Stimulated activated naive CD8-positive, alpha-beta T cell treated with anti-CD3 and anti-CD28 coated beads, Interleukin-15, amount 100 ng/mL, for 72 hours (primary cell): ENCODE results near the gene PMPCB.
A peak's percentile ranks its signal among the peaks of the same experiment; 100 is the strongest.
"Not testable (repeated sequence)": the region's sequence is repeated elsewhere in the genome, so short reads cannot be mapped to it uniquely, and the experiment has no call there.

Source experiments
- ATAC-seq: fragments of 150-1000 bp; cut with Tn5 transposase; 2 replicates; pipeline ENCODE4 v1.10.0; 2021; ENCODE audit warnings: mild to moderate bottlenecking, moderate library complexity
- DNase-seq, 2 donors: peaks; one replicate each; pipeline ENCODE4 v3.0.0; 2021 to 2022
- H3K27ac Mint-ChIP-seq, 2 donors: one replicate each; pipeline ENCODE4 v1.8.0; 2022; ENCODE audit warnings: mild to moderate bottlenecking in 2 of 2, mixed read lengths in 2 of 2, moderate library complexity in 2 of 2
- H3K27me3 Mint-ChIP-seq: one replicate; pipeline ENCODE4 v1.8.0; 2022; ENCODE audit warnings: mixed read lengths
- H3K4me1 Mint-ChIP-seq: one replicate; pipeline ENCODE4 v1.8.0; 2022; ENCODE audit warnings: mild to moderate bottlenecking, mixed read lengths
- H3K4me3 Mint-ChIP-seq, 2 donors: one replicate each; pipeline ENCODE4 v1.8.0; 2022; ENCODE audit warnings: mild to moderate bottlenecking in 2 of 2, mixed read lengths in 2 of 2, moderate library complexity in 1 of 2
- H3K9me3 Mint-ChIP-seq, 2 donors: one replicate each; pipeline ENCODE4 v1.8.0; 2022; ENCODE audit warnings: mixed read lengths in 2 of 2

PMPCB gene, protein sequence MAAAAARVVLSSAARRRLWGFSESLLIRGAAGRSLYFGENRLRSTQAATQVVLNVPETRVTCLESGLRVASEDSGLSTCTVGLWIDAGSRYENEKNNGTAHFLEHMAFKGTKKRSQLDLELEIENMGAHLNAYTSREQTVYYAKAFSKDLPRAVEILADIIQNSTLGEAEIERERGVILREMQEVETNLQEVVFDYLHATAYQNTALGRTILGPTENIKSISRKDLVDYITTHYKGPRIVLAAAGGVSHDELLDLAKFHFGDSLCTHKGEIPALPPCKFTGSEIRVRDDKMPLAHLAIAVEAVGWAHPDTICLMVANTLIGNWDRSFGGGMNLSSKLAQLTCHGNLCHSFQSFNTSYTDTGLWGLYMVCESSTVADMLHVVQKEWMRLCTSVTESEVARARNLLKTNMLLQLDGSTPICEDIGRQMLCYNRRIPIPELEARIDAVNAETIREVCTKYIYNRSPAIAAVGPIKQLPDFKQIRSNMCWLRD

DNA sequence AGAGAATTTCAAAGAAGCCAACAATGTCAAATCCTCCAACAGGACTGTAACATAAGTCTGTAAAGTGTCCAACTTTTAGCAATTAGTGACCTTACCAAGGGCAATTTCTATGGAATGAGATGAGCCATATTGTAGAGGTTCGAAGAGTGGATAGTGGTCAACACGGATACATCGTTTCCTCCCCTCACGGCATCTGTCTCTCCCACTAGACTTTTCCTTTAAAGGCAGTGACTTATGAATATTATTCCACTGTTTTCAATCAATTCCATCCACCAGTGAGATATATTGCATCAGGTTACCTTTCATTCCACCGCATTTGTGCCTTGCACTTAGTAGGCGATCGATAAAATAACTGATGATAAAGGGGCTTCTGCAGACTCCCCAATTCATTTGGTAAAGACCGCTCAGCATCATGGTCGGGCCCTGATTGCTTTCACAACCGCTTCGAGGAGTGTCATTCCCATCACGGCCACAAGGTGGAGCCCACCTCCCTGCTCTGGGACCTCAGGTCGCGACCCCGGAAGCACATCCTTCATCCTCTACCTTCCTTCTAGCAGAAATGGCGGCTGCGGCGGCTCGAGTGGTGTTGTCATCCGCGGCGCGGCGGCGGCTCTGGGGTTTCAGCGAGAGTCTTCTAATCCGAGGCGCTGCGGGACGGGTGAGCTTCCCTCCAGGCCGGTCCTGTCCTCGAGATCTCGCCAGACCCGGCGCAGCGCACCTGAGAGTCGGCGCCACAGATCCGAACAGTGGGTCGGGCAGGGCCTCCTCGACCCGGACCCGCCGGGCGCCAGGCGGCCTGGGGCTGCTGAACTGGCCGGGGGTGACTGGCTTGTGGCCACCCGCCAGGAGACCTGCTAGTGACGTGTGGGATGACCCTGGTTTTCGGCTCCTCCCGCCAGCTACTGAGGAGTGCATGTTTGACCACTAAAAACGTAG lies at the start of gene PMPCB:
TSS of gene PMPCB (plus strand) at position 535 of the 936 bp plus-strand sequence. CDS start at position 560, 25 bp downstream.
- peak within 1 kb of the TSS; percentile 94 to 96 for H3K27ac Mint-ChIP-seq
- H3K9me3 Mint-ChIP-seq = no peaks in the 10 kb centered on the region
- ATAC-seq = peak; percentile 98

DNA sequence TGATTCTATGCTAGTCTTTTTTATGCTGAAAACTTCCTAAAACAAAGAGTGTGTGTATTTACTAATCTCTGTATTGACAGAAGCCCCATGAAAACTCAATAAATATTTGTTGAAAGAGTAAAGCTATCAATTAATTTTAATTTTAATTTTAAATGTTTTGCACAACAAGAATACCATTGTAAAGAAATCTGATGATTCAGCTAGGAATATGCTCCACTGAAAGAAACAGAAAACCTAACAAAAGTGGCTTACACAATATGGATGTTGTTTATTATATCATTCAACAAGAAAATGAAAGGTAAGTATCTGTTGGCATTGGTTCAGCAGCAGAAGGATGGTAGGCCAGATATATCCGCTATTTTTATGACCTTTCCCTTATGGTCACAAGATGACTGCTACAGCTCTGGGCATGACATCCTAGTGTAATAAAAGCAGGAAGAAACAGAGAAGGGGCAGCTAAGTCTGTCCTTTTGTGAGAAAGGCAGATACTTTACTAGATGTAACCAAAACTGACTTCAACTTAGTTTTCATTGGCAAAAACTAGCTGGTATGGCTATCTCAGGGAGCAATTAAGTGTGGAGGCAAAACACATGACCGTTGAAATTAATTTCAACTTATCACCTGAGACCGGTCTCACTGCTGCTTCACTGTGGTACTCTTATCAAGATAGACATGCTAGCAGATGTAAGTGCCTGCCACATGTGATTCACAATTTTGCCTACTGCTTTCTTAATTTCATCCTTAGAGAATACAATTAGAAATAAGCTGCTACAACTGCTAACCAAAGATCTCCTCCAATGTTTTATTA lies 43.3 kb upstream of the PMPCB start:
- H3K9me3 Mint-ChIP-seq, H3K27ac Mint-ChIP-seq, H3K4me3 Mint-ChIP-seq, DNase-seq, H3K27me3 Mint-ChIP-seq, H3K4me1 Mint-ChIP-seq, ATAC-seq: not testable (repeated sequence)

More for the DNA sequence above, at the start of gene PMPCB:
- H3K27me3 Mint-ChIP-seq = no peaks in the 10 kb centered on the region
- peak within 1 kb of the TSS; percentile 82 to 92 for H3K4me3 Mint-ChIP-seq
- H3K4me1 Mint-ChIP-seq = peaks cover 54% of the 10 kb centered on the region
- DNase-seq = peak; percentile 95

DNA sequence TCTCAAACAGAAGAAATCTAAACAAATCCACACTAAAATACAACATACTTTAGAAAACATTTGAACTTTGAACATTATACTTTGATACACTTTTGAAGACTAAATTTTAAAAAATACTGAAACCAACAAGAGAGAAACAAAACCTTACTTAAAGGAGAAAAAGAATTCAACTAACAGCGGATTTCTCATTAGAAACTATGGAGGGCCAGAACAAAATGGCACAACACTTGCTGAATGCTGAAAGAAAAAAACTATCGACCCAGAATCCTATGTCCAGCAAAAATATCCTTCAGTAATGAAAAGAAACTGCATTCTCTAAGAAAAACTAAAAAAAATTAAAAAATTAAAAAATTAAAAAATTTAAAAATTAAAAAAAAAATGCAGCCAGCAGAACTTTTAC lies 33.2 kb upstream of the PMPCB start:
- not testable (repeated sequence) for H3K9me3 Mint-ChIP-seq, H3K4me1 Mint-ChIP-seq, H3K27ac Mint-ChIP-seq, DNase-seq, H3K27me3 Mint-ChIP-seq, H3K4me3 Mint-ChIP-seq, ATAC-seq

DNA sequence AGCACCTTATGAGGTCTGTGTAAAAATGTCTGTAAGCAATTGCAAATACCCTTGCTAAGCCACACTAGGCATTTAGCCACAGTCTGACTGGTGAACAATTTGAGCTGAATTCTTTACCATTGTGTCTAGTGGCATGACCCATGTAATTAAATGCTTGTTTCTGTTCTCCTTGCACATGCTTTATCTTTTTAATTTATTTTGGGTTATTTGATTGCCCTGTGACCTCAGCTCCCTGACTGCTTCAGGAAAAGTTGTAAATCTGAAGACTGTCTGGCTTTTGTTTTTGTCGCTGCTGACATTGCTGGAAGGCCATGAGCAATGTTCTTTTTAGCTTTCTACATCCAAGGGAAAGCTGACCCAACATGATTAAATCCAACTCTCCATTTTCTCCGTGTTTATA lies 31.0 kb upstream of the PMPCB start:
- not testable (repeated sequence) for ATAC-seq, DNase-seq, H3K4me1 Mint-ChIP-seq, H3K9me3 Mint-ChIP-seq, H3K27me3 Mint-ChIP-seq, H3K27ac Mint-ChIP-seq, H3K4me3 Mint-ChIP-seq

DNA sequence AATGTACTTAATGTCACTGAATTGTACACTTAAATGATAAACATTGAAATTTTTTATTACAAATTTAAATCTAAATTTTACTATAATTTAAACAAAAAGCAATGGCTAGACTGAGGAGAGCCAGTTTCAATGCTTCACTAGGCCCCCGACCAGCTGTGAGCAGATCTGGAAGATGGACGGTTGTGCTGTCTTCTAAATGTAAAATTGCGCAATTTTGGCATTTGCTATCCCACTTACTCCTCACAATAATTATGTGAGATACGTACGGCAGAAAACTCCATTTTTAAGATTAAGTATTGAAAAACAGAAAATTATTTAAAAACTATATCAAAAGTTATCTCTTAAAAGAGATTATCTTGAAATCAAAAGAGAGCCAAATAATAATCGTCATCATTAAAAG lies 23.9 kb upstream of the PMPCB start:
- H3K27ac Mint-ChIP-seq, ATAC-seq, H3K27me3 Mint-ChIP-seq, DNase-seq, H3K9me3 Mint-ChIP-seq, H3K4me3 Mint-ChIP-seq, H3K4me1 Mint-ChIP-seq: not testable (repeated sequence)

DNA sequence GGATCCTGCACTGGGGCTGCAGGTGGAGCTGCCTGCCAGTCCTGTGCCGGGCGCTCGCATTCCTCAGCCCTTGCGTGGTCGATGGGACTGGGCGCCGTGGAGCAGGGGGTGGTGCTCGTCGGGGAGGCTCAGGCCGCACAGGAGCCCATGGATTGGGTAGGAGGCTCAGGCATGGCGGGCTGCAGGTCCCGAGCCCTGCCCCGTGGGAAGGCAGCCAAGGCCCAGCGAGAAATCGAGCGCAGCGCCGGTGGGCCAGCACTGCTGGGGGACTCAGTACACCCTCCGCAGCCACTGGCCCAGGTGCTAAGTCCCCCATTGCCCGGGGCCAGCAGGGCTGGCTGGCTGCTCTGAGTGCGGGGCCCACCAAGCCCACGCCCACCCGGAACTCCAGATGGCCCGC lies 22.4 kb upstream of the PMPCB start:
- H3K9me3 Mint-ChIP-seq, DNase-seq, H3K27me3 Mint-ChIP-seq, ATAC-seq, H3K4me3 Mint-ChIP-seq, H3K27ac Mint-ChIP-seq: not testable (repeated sequence)
- peaks cover 14% of the 10 kb centered on the region for H3K4me1 Mint-ChIP-seq

DNA sequence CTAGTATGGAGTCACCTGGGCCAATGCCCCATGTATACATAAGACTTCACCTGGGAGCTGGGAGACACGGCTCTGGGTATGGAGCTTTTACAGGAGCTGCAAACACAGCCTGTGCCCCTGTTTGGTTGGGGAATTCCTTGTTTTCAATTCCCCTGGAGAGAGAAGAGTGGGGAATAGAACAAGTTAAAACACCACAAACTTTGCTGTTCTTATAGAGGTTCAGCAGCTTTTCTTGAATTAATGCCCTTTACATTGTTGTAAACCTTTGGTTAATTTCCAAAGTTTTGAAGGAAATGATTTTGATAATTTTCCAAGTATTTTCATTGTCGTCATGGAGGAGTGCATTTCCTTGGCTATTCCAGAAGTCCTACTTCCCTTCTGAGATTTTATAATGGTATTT lies 19.0 kb upstream of the PMPCB start:
- not testable (repeated sequence) for DNase-seq, H3K9me3 Mint-ChIP-seq, H3K27me3 Mint-ChIP-seq, ATAC-seq, H3K27ac Mint-ChIP-seq
- H3K4me3 Mint-ChIP-seq = peak overlapping the region; percentile 46 to 65
- H3K4me1 Mint-ChIP-seq = peaks cover 26% of the 10 kb centered on the region

DNA sequence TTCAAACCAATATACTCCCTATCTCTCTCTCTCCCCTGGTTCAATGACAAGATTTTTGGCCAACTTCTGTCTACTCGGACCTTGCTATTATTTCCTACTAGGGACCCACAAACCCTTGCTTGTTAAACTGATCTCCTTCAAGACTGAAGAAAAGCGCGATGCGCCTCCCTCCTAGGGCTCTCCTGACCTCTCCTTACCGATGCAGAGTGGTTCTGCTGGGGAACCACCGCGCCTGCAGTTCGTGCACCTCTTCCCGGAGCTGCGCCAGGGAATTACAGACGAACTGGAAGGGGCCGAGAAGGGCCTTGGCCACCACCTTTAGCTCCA lies 17.6 kb upstream of the PMPCB start:
- not testable (repeated sequence) for H3K27me3 Mint-ChIP-seq, H3K9me3 Mint-ChIP-seq, DNase-seq
- Mint-ChIP-seq H3K4me3 (peak overlapping the region; percentile 98), H3K27ac (peak overlapping the region; percentile 7 to 92), H3K4me1 (peaks cover 26% of the 10 kb centered on the region)
- peak; percentile 49 for ATAC-seq

DNA sequence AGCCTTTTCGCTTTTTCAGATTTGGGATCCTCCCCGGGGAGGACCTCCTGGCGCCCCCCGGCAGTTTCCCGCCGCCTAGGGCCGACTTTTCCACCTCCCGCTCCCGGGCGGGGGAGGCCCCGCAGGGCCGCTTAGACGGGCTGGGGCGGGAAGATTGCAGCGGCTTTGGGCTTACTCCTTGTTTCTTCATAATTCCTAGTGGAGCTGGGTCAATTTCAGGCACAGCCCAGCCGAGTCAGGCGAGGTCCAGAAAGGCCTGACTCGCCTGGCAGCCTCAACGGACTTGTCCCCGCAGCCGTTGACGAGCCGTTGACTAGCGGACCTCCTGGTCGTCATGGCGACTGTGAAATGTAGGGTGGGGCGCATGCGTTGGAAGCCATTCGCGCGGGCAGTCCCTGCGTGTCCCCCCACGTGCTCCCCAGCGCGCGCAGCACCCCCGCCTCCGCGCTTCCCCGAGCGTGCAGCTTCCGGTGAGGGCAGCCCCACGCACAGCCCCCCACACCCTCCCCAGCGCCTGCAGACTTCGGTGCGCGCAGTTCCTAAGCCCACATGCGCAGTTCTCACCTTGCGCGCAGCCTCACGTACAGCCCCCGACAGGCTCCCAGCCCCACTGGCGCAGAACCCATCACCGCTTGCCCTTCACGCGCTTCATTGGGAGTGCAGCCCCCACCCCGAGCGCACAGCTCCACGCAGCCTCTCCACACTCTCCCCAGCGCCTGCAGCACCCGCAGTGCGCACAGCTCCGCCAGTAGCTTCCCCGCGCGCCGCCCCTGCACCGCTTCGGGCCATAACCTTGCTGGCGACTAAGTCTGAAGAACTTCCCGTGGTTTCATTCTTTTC lies 17.1 kb upstream of the PMPCB start:
- Mint-ChIP-seq H3K4me1 (peaks cover 26% of the 10 kb centered on the region), H3K4me3 (peak overlapping the region; percentile 98), H3K27ac (peak overlapping the region; percentile 99 to 100)
- H3K9me3 Mint-ChIP-seq, H3K27me3 Mint-ChIP-seq: not testable (repeated sequence)
- DNase-seq (peak; percentile 86 to 93), ATAC-seq (peak; percentile 95)

DNA sequence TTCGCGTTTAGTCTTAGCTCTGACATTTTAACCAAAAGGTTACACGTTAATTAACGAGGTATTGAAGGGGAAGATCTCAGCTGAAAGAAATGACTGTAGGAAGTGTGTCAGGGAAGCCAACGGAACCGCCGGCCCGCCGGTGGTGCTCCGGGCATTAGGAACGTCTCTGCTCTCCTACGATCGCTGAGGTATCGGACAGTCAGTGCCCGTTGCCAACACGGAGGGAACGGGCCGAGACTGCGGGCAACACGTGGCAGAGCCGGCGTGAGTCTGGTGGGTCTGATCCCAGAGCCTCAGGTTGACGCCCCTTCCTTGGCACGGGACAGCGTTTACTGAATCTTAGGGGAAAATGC lies 16.5 kb upstream of the PMPCB start:
- ATAC-seq = not testable (repeated sequence)

DNA sequence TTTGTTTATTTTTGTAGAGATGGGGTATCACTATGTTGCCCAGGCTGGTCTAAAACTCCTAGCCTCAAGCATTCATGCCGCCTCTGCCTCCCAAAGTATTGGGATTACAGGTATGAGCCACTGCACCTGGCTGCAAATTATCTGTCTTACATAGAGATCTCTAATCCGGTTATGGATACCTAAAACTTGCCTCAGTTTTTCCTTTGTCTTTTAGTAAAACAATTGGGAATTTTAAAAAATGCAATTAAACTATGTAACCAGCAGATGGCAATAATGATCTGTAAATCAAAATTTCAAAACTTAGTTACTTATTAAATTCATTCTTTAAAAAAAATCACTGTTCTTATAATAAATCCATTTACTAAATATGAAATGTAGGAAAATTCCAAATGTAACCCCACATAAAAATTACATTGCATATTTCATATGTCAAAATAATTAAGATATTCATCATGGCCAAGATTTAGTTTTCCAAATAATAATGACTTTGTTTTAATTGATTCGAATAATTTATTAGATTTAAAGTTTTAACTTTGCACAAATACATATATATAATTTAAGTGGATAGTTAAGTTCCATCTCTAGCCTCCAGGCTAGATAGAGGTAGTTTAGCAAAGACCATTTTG lies 14.3 kb upstream of the PMPCB start:
- not testable (repeated sequence) for H3K4me3 Mint-ChIP-seq, H3K27me3 Mint-ChIP-seq, H3K9me3 Mint-ChIP-seq, DNase-seq, ATAC-seq, H3K27ac Mint-ChIP-seq
- peaks cover 25% of the 10 kb centered on the region for H3K4me1 Mint-ChIP-seq

More for the DNA sequence above, 16.5 kb upstream of the PMPCB start:
- Mint-ChIP-seq H3K27ac (peak overlapping the region; percentile 96 to 100), H3K4me1 (peaks cover 26% of the 10 kb centered on the region), H3K4me3 (peak overlapping the region; percentile 98)
- H3K9me3 Mint-ChIP-seq, H3K27me3 Mint-ChIP-seq: not testable (repeated sequence)
- DNase-seq = peak in 1 of 2 donors; percentile 25

DNA sequence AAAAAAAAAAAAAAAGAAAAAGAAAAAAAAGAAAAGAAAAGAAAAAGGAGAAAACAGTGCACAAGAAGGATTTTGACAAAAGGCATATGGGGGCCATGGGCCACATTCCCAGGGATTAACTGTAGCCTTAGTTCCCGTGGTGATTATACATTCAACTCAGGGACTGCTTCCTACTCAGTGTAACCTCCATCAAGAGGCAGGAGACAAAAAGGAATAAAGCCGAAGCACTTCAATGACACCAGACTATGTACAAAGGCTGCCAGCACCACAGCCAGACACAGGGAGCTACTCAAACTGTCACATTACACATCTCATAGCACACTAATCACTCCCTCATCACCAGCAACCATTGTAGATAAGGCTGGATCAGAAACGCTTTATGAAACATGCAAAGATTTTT lies 5.1 kb upstream of the PMPCB start:
- Mint-ChIP-seq H3K9me3 (no peaks in the 10 kb centered on the region), H3K4me1 (peaks cover 16% of the 10 kb centered on the region), H3K27me3 (no peaks in the 10 kb centered on the region), H3K27ac (no peak overlapping the region), H3K4me3 (no peak overlapping the region)
- ATAC-seq = no peak
- no peak for DNase-seq

DNA sequence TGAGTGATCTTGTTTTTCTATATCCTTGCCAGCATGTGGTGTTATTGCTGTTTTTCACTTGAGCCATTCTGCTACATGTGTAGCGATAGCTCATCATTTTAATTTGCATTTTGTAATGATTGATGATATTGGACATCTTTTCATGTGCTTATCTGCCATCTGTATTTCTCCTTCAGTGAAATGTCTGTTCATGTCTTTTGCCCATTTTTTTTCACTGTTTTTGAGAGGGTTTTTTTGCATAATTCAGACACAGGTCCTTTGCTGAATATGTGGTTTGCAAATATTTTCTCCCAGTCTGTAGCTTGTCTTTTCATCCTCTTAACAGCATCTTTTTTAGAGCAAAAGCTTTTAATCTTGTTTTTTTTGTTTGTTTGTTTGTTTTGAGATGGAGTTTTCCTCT lies 3.7 kb upstream of the PMPCB start:
- Mint-ChIP-seq H3K9me3 (no peaks in the 10 kb centered on the region), H3K27ac (peak overlapping the region in 1 of 2 donors; percentile 10)
- no peak for ATAC-seq

DNA sequence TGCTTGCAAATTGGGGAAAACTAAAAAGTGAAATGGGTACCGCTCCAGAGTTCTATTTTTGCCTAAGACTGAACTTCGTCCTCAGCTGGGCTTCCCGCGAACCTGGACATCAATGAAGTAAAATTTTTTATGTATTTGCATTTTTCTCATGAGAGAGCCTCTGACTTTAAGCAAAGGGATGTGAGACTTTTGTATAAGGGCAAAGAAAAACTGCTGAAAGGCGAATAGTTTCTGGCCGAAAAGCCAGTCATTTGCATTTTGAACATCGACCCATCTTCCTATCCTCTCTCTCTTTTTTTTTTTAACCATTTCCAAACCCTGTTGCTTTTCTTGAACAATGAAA lies 573 bp downstream of the PMPCB start:
- H3K4me3 Mint-ChIP-seq = peak overlapping the region; percentile 82 to 92
- no peak for DNase-seq

More for the DNA sequence above, 3.7 kb upstream of the PMPCB start:
- Mint-ChIP-seq H3K27me3 (no peaks in the 10 kb centered on the region), H3K4me1 (peaks cover 24% of the 10 kb centered on the region), H3K4me3 (no peak overlapping the region)
- no peak for DNase-seq

More for the DNA sequence above, 573 bp downstream of the PMPCB start:
- Mint-ChIP-seq H3K9me3 (no peaks in the 10 kb centered on the region), H3K27me3 (no peaks in the 10 kb centered on the region), H3K27ac (peak overlapping the region; percentile 94 to 96), H3K4me1 (peaks cover 54% of the 10 kb centered on the region)
- ATAC-seq = no peak
